HG03457 (cell line): Measurements from ENCODE around the gene RHOT2.

Experiments
- ATAC-seq: cut with Tn5 transposase; IDR thresholded peaks from one replicate; pipeline ENCODE4 v1.9.1; 2021; ENCODE audit warnings: moderate number of reproducible peaks; ENCODE audit not compliant: unreplicated experiment

The RHOT2 gene

DNA sequence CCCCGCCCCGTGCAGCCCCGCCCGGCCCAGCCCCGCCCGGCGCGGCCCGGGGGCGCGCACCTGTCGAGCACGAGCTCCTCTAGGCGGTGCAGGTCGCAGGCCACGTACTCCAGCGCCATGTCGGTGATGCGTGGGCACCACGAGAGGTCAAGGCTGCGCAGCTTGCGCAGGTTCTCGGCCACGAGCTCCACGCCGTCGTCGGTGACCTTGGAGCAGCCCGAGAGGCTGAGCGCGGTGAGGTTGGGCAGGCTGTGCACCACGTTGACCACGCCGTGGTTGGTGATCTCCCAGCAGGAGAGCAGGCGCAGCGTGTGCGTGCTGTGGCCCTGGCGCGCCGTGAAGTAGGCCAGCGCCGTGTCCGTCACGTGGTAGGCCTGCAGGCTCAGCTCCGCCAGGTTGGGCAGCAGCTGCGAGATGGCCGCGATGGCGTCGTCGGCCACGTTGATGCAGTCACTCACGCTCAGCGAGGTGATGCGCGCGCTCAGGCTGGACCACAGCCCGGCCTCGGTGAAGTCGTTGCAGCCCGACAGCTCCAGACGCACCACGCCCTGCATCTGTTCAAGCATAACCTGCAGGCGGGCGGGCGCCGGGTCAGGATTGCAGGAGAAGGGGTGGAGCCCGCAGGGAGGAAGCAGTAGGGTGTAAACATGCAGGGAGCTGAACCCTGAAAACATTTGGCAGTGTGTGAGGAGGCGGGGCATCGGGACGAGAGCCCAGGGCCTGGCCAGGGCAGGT lies 27.6 kb downstream of the RHOT2 start:
- no peak for ATAC-seq

DNA sequence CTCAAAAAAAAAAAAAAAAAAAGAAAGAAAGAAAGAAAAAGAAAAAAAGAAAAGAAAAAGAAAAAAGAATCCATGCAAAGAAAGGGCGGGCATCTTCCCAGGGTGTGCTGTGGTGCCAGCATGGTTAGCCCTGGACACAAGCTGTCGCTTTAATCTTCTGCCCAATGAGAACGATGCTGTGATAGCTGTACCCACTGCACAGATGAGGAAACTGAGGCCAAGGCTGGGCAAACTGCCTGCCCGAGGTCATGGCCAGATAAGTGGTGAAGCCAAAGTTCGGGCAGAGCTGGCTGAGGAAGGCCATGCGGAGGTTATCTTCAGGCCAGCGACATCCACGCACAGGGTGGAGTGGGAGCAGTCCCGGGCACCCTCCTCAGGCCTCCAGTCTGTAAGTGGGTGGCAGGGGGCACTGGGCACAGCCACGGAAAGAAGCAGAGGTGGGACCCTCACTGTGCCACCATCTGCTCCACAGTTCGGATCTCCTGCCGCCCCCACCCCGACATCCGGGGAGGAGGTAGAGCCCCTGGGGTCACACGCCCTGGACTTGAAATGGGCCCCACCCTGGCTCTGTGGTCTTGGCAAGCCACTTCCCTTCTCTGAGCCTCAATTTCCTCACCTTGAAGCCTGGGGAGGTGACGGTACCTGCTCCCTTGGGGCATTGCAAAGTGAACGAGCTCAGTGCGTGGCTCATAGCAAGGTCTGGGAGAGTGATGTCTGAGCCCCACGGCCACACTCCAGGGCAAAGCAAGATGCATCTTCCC lies 31.2 kb downstream of the RHOT2 start:
- no peak for ATAC-seq

DNA sequence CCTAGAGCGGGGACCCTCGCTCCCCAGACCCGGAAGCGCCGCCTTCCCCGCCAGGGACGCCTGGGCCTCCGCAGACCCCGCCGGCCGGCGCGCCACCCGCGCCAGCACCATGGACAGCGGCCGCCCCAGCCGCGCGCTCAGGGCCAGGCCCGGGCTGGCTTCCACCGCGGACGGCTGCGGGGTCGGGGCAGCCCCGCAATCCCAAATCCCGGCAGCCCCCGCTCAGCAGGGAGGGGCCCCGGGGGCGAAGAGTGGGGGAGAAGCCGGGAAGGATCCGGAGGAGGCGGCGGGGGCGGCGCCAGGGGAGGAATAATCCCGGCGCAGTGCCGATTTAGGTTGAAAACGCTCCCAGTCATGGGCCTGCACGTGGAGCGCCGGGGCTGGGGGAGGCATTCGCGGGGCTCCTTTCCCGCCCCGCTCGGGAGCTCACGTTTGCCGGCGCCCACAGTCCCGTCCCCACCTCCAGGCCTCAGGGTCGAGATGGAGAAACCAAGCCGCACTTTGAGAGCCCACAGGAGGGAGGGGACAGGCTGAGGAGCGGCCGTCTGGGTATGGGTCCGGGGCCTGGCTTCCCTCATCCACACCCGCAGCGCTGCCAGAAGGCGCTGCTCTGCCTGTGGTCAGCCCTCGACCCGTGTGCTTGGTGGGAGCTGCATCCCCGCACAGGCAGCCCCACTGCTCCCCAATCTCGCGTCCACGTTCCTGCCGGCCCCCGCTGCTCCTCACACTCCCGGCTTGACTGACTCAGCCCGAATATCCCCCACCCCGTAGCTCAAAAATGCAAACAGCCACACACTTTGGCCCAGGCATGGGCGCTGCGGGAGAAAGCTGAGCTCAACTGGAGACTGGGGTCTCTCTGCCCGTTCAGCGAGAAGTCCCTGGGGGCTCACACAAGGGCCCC lies 33.0 kb downstream of the RHOT2 start:
- ATAC-seq, result no peak

DNA sequence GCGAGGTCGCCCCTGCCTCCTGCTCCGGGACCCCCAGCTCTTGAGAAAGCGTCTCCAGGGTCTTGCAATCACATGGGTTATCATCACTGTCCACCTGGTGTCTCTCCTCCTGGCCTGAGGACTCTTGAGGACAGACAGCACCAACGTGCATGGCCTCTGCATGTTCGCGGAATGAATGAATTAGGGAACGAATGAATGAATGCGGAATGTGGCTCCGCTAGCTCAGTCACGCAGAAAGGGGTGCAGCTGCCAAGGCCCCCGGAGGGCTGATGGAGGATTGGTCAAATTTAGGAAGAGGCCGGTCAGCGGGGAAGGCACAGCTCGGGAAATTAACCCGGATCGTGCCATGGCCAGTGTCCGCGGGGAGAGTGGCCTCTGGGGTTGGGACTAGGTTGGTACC lies 34.4 kb downstream of the RHOT2 start:
- ATAC-seq, result no peak

DNA sequence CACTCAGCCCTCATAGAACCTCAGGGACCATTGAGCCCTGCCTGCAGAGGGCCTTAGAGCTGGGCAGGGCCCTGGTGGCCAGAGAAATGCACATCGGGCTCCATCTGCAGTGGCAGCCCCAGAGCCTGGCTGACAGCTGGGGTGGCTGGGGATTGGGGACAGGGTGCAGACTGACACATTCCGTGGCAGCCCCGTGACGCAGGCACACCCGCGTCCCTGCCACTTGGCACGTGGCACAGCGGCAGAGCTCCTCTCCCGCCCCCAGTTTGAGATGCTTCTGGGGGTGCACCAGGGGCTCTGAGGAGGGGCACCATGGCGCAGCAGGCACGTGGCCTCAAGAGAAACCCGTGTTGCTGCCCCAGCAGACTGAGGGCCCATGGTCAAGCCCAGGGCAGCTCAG lies 35.5 kb downstream of the RHOT2 start:
- ATAC-seq, result no peak

DNA sequence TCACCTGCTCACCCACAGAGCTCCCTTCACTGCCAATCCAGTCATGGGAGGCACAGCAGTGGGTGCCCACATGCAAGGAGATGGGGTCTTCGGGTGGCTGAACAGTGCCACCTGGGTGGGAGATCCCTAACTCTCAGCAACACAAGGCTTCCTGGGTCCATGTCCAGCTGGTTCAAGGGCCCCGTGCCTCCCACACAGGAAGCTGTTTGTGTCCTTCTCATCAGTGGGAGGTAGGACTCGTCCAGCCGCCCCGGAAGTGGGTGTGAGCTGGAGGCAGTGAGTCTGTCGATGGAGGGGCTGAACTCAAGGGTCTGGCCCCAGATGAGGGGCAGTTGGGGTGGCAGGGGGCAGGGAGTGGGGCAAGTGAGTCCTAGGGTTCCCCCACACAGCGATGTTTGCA lies 36.1 kb downstream of the RHOT2 start:
- ATAC-seq, result no peak

DNA sequence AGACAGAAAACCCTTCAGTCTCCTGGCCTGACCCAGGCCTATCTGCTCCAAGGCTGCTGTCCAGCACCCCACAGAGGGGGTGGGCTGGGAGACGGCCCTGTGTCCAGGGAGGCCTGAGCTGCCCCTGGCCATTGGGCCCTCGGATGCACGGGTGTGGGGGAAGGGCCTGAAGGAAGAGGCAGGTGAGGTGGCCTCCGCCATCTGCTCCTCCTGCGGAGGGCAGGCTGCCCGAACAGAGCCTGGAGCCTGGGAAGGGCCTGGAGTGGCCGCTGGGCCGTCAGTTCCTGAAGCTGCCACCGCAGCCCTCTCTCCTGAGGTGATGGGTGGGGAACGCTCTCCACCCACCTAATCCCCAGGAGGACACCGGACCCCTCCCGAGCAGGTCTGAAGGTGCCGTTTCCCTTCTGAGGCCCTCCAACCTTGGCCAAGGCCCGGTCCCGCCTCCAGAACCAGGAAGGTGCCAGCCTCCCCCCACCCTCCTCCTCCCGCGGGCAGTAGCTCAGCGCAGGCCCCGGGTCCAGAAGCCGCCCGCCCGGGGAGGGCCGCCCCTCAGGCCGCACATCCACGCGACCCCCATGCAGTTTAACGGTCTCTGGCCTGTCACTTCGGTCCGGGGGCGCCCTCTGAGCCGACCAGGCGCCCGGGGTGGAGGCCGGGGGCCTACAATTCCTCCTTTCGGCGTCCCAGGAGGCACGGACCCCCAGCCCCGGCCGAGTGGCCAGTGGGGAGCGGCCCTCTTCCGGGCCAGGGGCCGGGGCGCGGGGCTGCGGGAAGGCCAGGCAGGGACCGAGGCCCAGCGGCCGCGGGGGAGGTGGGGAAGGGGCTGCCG lies 36.8 kb downstream of the RHOT2 start:
- no peak for ATAC-seq

GRCh38 chr16:705431-706188 lies 37.7 kb downstream of the RHOT2 start, which contains the start of gene FBXL16:
TSS of gene FBXL16 (minus strand) at chr16:705801. CDS start at chr16:697405, 8,396 bp downstream.
- no peak for ATAC-seq

- no peak for ATAC-seq
Measured at GRCh38 chr16:706189-707061, 38.5 kb downstream of the RHOT2 start.

DNA sequence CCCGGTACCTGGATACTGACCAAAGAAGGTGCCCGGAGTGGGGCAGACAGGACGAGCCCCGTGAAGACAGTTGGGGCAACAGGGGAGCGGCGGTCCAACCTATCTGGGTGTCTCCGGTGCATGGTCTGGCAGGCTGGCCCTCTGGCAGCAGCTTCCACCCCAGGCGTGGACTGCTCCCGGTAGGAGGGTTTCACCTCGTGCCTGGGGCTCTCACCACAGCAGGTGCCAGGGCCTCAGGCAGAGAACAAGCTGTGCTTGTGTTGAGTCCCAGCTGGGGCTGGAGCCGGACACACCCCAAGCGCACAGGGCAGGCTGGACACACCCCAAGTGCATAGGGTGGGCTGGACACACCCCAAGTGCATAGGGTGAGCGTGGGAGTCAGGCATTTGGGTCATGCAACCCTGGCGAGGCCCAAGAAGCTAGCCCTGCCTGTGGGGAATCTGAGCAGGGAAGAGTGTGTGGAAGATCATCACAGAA lies 39.2 kb downstream of the RHOT2 start:
- ATAC-seq, result no peak

- ATAC-seq, result no peak
Measured at GRCh38 chr16:708019-708418, 40.1 kb downstream of the RHOT2 start.

DNA sequence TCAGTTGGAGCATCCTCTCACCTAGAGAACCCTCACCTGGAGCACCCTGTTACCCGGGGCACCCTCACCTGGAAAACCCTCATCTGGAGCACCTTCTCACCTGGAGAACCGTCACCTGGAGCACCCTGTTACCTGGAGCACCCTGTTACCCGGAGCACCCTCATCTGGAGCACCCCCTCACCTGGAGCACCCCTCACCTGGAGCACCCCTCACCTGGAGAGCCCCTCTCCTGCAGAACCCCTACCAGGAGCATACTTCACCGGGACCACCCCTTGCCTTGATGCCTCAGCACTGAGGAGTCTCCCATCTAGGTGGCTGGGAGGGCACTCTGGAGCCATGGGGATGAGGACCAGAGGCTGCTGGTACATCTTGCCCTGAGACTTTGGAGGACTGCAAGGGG lies 41.0 kb downstream of the RHOT2 start:
- ATAC-seq, result no peak

GRCh38 chr16:709566-710499 lies 41.9 kb downstream of the RHOT2 start:
- ATAC-seq, result no peak

- no peak for ATAC-seq
Measured at GRCh38 chr16:710500-711075, 42.7 kb downstream of the RHOT2 start.

DNA sequence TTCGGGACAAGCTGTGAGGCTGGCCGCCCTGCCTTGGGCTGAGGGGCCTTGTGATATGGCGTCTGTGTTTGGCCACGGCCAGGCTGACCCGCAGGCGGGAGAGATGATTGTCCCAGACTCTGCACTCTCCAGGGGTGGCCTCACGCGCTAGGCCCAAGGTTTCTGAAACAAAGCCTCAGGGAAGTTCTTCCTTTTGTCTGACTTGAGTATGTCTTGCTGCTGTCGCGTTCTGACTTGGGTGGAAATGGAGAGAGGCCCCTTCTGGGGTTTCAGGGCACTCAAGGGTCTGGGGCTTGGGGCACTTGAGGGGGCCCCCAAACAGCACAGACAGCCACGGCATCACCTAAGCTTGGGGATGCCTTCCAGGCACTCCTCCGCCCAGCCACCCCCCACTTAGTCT lies 43.2 kb downstream of the RHOT2 start:
- ATAC-seq, result no peak

GRCh38 chr16:711548-712320 lies 43.8 kb downstream of the RHOT2 start:
- no peak for ATAC-seq
